SJCRH30 (cell line): ENCODE results near the gene NMT1. TPM values are rescaled to one million over a fixed set of nuclear protein-coding genes. Genes with fewer than 3 reads are reported as not detected.
"Not testable (repeated sequence)": the region's sequence is repeated elsewhere in the genome, so short reads cannot be mapped to it uniquely, and the experiment has no call there.

Source experiments
- DNase-seq, 2 experiments: peaks; one replicate each; pipeline ENCODE4 v3.0.0-alpha.2; 2015 to 2020
- H3K27ac ChIP-seq: fragments of 250-450 bp; sonication (Bioruptor Pico); 2 replicates; pipeline ENCODE4 v1.5.1; 2020; ENCODE audit warnings: mild to moderate bottlenecking, moderate library complexity
- H3K27me3 ChIP-seq: fragments of 250-450 bp; sonication (Bioruptor Pico); 2 replicates; pipeline ENCODE4 v1.5.1; 2020; ENCODE audit warnings: mild to moderate bottlenecking, moderate library complexity
- H3K36me3 ChIP-seq: fragments of 250-450 bp; sonication (Bioruptor Pico); 2 replicates; pipeline ENCODE4 v1.5.1; 2020; ENCODE audit warnings: mild to moderate bottlenecking, moderate library complexity
- H3K4me1 ChIP-seq: fragments of 250-450 bp; sonication (Bioruptor Pico); 2 replicates; pipeline ENCODE4 v1.5.1; 2020; ENCODE audit warnings: mild to moderate bottlenecking, moderate library complexity
- H3K4me3 ChIP-seq: fragments of 250-450 bp; sonication (Bioruptor Pico); 2 replicates; pipeline ENCODE4 v1.5.1; 2020; ENCODE audit warnings: mild to moderate bottlenecking, moderate library complexity
- H3K9me3 ChIP-seq: fragments of 250-450 bp; sonication (Bioruptor Pico); replicated peaks from 2 replicates; pipeline ENCODE4 v1.5.1; 2020; ENCODE audit warnings: mild to moderate bottlenecking, moderate library complexity
- total RNA-seq: library from RNA; depleted of rRNA; stranded (reverse); fragments of >200 nt; shearing (Covaris generic); gene quantifications from 2 replicates; pipeline ENCODE4 v1.2.3, GENCODE V29; 2014

NMT1 gene
- total RNA-seq, 1 experiment from 2014 or later, result 72.0 TPM

DNA sequence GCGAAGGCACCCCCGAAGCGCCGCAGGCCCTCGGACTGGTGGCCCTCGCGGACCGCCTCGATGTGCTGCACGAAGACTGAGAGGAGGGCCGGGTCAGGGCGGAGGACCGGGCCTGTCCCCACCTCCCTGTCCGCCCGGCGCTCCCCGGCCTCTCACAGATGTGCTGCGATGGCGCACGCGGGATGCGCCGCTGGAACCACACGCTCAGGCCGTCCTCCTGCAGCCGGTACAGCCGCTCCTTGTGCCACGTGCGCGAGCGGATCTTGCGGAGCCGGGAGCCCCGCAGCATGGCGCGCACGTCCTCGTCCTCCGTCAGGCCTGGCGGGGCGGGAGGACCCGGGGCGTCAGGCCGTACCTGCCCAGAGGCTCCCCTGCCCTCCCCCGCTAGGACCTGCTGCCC is 59.9 kb downstream of the NMT1 start:
- no peak for DNase-seq
- Histone ChIP-seq H3K36me3 (no peaks in the 10 kb centered on the region), H3K27ac (no peak overlapping the region), H3K9me3 (no peaks in the 10 kb centered on the region), H3K4me3 (no peak overlapping the region), H3K4me1 (peaks cover 13% of the 10 kb centered on the region), H3K27me3 (no peaks in the 10 kb centered on the region)

DNA sequence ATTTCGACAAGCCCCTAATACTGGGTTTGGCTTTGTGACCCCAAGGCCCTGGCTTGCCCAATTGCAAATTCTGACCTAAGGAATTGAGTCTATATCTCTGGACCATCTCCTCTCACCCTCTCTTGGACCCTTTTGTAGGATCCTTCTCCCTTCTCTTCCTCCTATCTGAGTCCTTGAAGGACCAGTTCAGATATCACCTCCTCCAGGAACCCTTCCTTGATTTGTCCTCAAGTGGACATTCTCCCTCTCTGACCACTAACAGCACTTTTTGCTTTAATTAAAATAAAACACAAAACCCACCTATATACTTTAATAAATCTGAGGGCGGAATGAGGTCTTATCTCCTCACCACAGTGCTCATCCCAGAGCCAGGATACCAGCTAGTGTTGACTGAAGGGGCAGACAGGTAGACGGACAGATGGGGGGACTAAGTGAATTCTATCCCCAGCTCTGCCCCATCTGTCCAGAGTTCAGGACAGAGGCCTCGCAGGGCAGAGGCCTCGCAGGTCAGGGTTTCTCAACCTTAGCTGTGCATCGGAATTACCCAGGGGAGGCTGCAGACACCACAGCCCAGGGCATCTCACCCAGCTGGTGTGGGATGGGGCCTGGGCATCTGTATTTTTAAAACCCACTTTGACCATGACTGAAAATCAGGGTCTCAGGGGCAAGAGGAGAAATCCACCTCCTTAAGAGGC is 62.1 kb downstream of the NMT1 start:
- no peaks in the 10 kb centered on the region for H3K9me3 ChIP-seq
- H3K36me3 ChIP-seq, result no peaks in the 10 kb centered on the region
- H3K4me3 ChIP-seq, result no peak overlapping the region
- no peak overlapping the region for H3K27ac ChIP-seq
- no peak for DNase-seq
- H3K4me1 ChIP-seq, result peaks cover 25% of the 10 kb centered on the region
- H3K27me3 ChIP-seq, result no peaks in the 10 kb centered on the region

DNA sequence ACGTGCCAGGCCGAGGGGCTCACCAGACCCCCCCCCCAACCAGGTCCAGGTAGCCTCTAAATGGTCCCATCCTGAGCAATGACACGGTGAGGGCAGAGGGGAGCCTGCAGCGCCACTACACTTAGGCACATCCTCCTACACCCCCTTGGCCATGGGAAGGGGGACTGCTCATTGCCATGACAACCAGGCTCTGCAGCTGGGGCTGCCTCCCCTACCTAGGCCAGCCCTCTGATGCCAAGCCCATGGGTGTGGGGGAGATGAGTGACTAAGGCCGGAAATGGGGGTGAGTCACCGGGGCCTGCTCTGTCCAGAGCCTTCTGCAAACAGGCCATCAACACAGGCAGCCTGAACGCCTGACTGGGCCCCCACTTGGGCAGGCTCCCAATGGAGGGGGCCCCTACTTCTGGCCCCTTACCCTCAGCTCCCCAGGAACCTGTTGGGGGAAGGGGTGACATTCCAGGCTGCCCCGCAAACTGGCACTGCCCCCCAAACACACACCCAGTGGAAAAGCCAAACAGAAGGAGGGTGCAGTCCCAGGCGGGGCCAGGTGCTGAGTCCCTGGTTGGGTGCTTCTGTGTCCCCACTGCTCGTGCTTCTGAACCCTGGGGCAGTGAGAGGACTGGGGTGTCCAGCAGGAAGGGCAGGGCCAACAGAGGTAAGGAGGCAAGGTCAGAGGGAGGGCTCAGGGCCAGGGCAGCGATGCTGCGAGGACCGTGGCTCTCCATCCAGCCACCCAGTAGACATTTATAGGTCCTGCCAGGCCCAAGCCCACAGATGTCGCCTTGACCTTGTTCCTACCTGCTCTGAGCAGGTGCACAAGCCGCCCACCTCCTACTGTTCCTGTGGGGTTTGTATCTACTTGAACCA is 63.0 kb downstream of the NMT1 start:
- Histone ChIP-seq H3K27ac (peak overlapping the region; percentile 45), H3K4me1 (peaks cover 29% of the 10 kb centered on the region), H3K9me3 (no peaks in the 10 kb centered on the region), H3K4me3 (no peak overlapping the region), H3K36me3 (no peaks in the 10 kb centered on the region), H3K27me3 (no peaks in the 10 kb centered on the region)
- peak; percentile 80 to 85 for DNase-seq

DNA sequence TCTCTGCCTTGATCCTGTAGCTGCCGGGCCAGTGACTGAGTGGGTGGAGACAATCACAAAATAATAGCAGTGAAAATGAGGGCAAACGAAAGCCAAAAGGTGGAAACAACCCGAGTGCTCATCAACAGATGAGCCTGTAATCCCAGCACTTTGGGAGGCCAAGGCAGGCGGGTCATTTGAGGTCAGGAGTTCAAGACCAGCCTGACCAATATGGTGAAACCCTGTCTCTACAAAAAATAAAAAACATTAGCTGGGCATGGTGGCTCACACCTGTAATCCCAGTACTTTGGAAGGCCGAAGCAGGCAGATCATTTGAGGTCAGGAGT is 63.6 kb downstream of the NMT1 start:
- not testable (repeated sequence) for DNase-seq, H3K36me3 ChIP-seq, H3K27ac ChIP-seq, H3K27me3 ChIP-seq, H3K9me3 ChIP-seq, H3K4me3 ChIP-seq
- H3K4me1 ChIP-seq, result peaks cover 35% of the 10 kb centered on the region

DNA sequence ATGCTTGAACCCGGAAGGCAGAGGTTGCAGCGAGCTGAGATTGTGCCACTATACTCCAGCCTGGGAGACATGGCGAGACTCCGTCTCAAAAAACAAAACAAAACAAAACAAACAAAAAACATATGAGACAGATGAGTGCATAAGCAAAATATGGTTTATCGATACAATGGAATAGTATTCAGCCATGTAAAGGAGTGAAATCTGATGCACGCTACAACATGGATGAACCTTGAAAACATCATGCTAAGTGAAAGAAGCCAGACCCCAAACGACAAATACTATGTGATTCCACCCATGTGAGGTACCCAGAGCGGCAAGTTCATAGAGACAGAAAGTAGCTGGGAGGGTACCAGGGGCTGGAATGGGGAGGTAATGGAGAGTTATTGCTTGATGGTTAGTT is 64.4 kb downstream of the NMT1 start:
- H3K4me3 ChIP-seq, result no peak overlapping the region
- no peak overlapping the region for H3K27ac ChIP-seq
- H3K4me1 ChIP-seq, result peaks cover 36% of the 10 kb centered on the region
- no peak for DNase-seq
- H3K27me3 ChIP-seq, result no peaks in the 10 kb centered on the region
- no peaks in the 10 kb centered on the region for H3K9me3 ChIP-seq
- H3K36me3 ChIP-seq, result no peaks in the 10 kb centered on the region

DNA sequence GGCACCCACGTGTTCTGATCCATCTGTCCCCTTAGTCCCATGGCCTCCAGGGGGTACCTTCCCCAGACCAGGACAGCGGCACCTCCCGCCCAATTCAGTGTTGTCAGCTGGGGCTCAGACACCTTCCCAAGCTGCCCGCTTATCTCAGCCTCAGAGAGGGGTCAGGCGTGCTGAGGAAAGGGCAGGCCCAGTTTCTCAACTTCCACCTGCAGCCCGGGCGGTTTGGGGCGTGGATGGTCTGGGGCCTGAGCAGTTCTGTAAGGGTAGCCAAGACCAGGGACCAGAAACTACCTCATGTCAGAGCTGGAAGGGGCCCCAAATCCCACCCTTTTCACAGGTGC is 66.1 kb downstream of the NMT1 start:
- no peak overlapping the region for H3K27ac ChIP-seq
- H3K9me3 ChIP-seq, result no peaks in the 10 kb centered on the region
- no peaks in the 10 kb centered on the region for H3K27me3 ChIP-seq
- H3K4me1 ChIP-seq, result peaks cover 36% of the 10 kb centered on the region
- H3K36me3 ChIP-seq, result no peaks in the 10 kb centered on the region
- no peak for DNase-seq
- no peak overlapping the region for H3K4me3 ChIP-seq

DNA sequence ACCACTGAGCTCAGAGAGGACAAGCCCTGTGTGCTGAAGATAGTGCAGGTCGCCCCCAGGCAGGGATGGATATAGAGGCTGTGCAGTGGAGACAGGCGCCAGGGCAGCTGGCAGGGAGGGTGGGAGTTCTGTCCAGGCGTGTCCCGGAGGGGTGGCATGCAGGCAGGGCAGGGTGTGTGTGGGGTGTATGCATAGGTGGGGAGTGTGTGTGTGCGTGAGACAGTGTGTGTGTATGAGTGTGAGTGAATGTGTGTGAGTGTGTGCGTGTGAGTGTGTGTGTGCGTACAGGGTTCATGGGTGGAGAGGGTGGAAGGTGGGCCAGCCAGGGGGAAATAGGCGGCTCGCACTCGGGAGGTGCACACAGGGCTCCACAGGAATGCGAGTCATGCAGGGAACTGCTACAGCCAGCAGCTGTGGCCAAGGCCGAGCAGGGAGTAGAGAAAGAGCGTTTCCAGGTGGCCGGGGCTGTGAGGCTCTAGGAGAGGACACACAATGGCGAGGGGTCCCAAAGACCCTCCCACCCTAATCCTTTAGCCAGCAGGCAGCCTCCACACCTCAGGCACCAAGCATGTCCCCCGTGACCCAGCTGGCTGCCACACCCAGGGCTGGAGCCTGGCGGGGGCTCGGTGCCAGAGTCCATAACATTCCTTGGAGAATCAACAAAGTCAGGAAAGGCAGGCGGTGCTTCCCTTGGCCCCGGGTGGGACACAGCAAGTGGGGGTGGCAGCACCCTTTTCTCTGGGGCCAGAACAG is 66.6 kb downstream of the NMT1 start:
- Histone ChIP-seq H3K9me3 (no peaks in the 10 kb centered on the region), H3K36me3 (no peaks in the 10 kb centered on the region), H3K4me1 (peaks cover 36% of the 10 kb centered on the region), H3K27me3 (no peaks in the 10 kb centered on the region), H3K4me3 (no peak overlapping the region), H3K27ac (peak overlapping the region; percentile 14; the same call in 1 of the 2 replicates)
- DNase-seq, result peak; percentile 51

DNA sequence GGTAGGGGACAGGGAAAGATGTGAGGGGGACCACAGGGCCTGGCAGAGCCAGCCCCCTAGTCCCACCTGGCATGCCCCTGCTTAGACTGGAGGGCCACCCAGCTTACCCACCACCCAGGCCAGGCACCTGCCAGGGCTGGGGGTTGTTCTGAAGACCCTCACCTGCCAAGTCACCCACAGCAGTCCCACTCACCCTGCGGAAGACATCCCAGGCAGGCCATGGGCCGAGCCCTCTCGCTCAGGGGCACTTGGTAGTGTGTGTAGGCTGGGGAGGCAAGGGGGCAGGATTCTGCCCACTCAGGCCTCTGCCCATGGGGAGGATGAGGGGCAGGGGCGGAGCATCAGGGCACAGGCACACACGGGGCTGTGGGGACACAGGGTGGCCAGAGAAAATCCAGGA is 67.2 kb downstream of the NMT1 start:
- peak overlapping the region; percentile 14; the same call in 1 of the 2 replicates for H3K27ac ChIP-seq
- no peaks in the 10 kb centered on the region for H3K36me3 ChIP-seq
- no peak for DNase-seq
- no peaks in the 10 kb centered on the region for H3K9me3 ChIP-seq
- H3K4me3 ChIP-seq, result no peak overlapping the region
- no peaks in the 10 kb centered on the region for H3K27me3 ChIP-seq
- H3K4me1 ChIP-seq, result peaks cover 36% of the 10 kb centered on the region

DNA sequence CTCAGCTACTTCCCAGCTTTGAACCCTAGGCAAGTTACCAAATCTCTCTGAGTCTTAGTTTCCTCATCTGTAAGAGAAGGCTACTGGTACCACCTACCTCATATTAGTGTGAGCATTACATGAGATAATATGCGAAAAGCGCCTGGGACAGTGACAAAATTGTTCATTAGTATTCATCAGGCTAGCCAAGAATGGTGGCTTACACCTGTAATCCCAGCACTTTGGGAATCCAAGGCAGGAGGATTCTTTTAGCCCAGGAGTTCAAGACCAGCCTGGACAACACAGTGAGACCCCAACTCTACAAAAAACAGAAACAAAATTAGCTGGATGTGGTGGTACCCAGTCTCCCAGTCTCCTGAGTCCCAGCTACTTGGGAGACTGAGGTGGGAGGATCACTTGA is 67.9 kb downstream of the NMT1 start:
- Histone ChIP-seq H3K4me3 (no peak overlapping the region), H3K4me1 (peaks cover 29% of the 10 kb centered on the region), H3K27ac (no peak overlapping the region), H3K9me3 (no peaks in the 10 kb centered on the region), H3K27me3 (no peaks in the 10 kb centered on the region), H3K36me3 (no peaks in the 10 kb centered on the region)
- DNase-seq, result no peak

DNA sequence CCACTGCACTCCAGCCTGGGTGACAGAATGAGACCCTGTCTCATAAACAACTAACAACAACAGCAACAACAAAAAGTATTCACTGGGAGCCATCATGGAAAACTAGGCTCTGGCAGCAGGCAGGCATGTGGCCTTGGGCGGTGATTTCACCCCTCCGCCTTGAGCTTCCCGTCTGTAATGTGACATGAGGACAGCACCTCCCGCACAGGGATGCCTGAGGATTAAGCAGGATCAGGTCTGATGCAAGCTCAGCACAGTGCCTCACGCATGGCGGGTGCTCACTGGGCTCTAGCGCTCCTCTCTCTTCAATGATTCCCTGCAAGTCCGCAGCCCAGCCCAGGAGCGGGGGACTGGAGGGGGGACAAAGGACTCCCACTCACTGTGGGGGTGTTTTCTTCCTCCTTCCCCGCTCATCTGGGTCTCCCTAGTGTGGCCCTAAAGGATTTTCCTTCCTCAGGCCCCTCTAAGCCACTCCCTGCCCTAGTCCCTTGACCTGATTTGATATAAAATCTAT is 68.4 kb downstream of the NMT1 start:
- Histone ChIP-seq H3K9me3 (no peaks in the 10 kb centered on the region), H3K27me3 (no peaks in the 10 kb centered on the region), H3K4me1 (peaks cover 24% of the 10 kb centered on the region), H3K36me3 (no peaks in the 10 kb centered on the region), H3K27ac (no peak overlapping the region), H3K4me3 (no peak overlapping the region)
- peak; percentile 57 to 62 for DNase-seq

DNA sequence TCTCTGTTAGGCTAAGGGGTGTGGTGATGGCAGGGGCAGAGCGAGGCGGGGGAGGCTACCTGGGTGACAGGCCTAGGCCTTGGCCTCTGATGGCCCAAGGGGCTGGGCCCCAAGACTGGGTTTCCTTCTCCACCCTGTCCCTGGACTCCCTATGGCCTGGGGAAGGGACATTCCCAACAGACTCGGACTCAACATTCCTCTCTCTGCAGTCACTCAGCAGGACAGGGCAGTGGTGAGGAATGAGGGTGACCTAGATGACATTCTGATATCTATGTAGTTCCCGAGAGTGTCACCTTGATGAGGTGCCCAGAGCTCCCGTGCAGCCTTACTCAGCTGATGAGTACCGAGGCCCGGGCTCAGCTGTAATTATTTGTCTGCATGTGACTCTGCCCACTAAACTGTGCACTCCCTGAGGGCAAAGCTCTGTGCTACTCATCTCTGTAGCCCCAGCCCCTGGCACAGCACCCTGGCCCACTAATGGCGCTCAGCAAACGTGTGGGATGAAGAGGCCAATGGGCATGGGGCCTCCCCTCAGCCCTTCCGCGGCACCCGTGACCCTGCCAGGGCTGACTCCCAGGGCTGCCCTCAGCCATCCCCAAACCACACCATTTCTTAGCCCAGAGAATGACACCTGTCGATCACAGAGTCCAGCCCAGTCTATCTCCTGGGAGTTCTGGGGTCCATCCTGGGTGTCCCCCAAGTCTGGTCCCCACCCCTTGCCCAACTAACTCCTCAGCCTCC is 69.0 kb downstream of the NMT1 start:
- Histone ChIP-seq H3K4me3 (no peak overlapping the region), H3K27ac (no peak overlapping the region), H3K27me3 (no peaks in the 10 kb centered on the region), H3K36me3 (no peaks in the 10 kb centered on the region), H3K4me1 (peaks cover 22% of the 10 kb centered on the region), H3K9me3 (no peaks in the 10 kb centered on the region)
- DNase-seq, result no peak

DNA sequence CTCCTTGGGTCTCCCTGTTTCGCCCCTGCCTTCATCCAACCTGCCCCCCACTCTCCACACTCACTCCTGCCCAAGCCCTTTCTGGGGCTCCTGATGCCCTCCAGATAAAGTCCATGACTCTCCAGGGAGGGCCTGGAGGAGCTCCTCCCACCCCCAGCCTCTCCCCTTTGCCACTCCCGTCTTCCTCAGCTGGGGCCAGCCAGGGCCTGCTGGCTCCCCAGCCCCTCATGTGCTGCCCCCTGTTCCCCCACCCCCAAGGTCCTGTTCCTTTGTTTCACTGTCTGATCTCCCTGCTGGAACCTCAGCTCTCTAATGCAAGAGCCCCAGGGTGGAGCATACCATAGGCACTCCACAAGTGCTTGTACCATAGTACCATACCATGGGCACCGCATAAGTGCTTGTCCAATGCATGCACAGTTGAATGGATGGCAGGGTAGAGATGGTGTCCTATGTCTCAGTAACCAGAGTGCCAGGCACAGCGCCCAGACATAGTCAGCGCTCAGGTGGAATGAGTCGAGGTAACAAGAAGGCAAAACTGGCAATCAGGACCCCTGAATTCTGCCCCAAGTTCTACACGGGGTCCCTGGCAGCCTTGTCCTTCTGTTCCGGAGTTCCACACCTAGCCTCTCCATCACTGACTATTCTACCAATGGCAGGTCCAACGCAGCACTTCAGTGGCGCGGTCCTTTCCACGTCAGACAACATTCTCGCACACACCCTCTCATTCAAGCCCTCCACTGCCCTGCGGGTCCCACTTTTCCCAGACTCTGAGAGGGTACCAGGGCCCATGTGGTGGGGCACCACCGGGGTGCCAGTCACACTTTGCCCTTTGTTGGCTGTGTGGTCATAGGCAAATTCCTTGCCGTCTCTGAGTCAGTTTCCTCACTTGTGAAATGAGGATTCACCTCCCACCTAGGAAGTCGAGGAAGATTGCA is 69.8 kb downstream of the NMT1 start:
- no peaks in the 10 kb centered on the region for H3K27me3 ChIP-seq
- no peak overlapping the region for H3K4me3 ChIP-seq
- no peak for DNase-seq
- no peaks in the 10 kb centered on the region for H3K36me3 ChIP-seq
- H3K9me3 ChIP-seq, result no peaks in the 10 kb centered on the region
- peaks cover 26% of the 10 kb centered on the region for H3K4me1 ChIP-seq
- no peak overlapping the region for H3K27ac ChIP-seq

DNA sequence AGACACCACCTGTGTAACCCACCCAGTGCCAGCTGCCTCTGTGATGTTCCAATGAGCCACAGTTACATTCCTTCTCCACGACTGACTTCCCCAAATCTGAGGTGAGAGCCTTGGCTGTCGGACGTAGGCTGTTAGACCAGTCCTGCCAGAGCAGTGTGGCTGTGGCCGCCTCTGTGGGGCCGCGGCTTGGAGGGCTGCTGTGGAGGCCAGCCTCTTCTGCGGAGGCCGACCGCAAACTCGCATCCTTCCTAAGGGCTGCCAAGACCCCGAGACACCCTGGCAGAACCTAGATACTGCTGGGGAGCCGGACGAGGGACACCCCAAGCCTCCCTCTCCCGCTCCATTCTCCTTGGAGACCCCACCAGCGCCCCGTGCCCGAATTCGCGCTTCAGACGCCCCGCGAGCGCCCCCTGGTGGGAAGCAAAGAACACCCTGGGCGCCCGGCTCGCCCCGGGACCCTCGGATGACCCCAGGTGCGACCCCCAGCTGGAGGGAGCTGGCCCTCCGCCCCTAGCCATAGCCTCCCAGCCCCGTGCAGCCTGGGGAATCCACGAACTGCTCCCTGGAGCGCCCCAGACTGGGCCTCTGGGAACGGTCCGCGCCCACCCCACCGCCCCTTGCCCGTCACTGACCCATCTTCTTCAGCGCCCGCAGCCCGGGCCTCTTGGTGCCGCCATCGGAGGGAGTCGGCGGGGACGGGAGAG is 70.7 kb downstream of the NMT1 start:
- Histone ChIP-seq H3K27ac (no peak overlapping the region; the same call in 1 of the 2 replicates), H3K27me3 (no peaks in the 10 kb centered on the region), H3K4me1 (peaks cover 26% of the 10 kb centered on the region), H3K9me3 (no peaks in the 10 kb centered on the region), H3K36me3 (no peaks in the 10 kb centered on the region), H3K4me3 (peak overlapping the region; percentile 73)
- peak; percentile 70 to 71 for DNase-seq
